ENCODE measurements around the gene SCN10A.

SCN10A gene

GRCh38 chr3:38763569-38763968 lies 52.4 kb downstream of the SCN10A start:
- no peak for DNase-seq

- no peak for DNase-seq
These were observed 57.5 kb downstream of the SCN10A start for GRCh38 chr3:38758557-38758956.

DNA sequence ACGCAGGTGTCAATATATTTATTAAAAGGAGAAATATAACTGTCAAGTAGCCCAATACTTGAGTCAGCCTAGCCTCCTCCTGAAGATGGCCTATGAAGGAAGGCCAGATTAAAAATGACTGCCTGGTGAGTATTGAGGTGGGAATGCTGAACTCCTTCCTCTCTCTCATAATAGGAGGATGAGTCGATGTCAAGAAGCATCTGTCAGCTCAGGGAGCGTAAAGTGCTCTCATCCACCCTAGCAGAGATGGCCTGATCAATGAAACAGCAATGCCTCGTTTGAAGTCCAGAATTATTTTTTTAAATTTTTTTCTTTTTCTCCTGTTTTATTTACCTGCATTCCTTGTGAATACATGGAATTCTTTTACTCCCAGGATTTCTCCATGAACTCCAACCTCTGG lies 58.3 kb downstream of the SCN10A start:
- no peak for DNase-seq

- no peak for DNase-seq
These were observed 59.1 kb downstream of the SCN10A start for GRCh38 chr3:38756892-38757291.

GRCh38 chr3:38755130-38755529 lies 60.9 kb downstream of the SCN10A start:
- DNase-seq = no peak

- no peak for DNase-seq
These were observed 69.4 kb downstream of the SCN10A start for GRCh38 chr3:38746641-38747040.

DNA sequence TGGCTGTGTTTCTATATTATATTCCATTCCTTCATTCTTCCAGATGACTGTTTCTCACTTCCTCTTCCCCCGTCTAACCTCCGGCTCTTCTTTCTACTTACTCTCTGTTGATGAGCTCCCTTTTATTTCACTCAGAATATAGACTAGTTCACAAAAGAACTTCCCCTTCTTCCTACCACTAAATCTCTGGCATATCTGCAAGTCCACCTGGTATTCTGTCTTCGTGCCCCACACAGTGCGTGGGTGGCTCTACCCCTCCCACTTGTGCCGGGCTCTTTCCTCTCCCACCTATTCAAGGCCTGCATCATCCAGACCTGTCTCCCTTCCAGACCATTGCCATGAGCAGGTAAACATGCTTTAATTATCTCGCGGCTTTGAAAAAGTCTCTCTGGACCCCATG lies 73.0 kb downstream of the SCN10A start:
- DNase-seq = no peak

DNA sequence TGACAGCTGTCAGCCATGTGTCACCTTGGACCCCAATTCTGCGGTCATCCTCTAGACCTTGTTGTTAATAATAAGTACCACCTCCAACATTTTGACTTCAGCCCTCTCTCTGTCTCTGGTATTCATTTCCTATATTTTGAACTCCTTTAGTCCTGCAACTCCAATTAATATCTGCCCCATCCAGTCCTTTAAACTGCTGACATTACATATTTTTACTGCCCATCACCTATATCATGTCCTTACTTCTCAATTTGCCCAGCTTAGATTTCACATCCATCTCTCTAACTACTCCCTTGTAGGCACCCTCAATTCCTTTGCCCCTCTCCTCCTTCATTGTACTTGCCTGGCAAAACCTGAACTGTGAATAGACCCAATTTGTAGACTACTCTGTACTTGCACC lies 73.5 kb downstream of the SCN10A start:
- DNase-seq = no peak

GRCh38 chr3:38740537-38740936 lies 75.5 kb downstream of the SCN10A start:
- no peak for DNase-seq

GRCh38 chr3:38739931-38740330 lies 76.1 kb downstream of the SCN10A start:
- no peak for DNase-seq

DNA sequence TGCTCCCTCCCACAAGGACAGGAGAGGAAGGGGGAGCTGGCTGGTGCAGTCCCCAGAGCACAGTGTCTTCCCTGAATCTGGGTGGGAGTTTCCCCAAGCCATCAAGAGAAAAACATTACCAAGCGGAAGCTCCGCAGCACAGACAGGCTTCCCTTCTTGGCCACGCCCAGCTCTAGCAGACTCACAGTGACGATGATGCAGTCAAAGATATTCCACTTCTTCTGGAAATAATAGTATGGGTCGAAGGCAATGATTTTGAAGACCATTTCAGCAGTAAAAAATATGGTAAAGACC lies 76.7 kb downstream of the SCN10A start:
- no peak for DNase-seq

- no peak for DNase-seq
These were observed 77.2 kb downstream of the SCN10A start for GRCh38 chr3:38738630-38739395.

GRCh38 chr3:38731522-38731921 lies 84.5 kb downstream of the SCN10A start:
- no peak for DNase-seq

- no peak for DNase-seq
These were observed 85.7 kb downstream of the SCN10A start for GRCh38 chr3:38730281-38730680.

- no peak for DNase-seq
These were observed 88.0 kb downstream of the SCN10A start for GRCh38 chr3:38728008-38728407.

- no peak for DNase-seq
These were observed 89.3 kb downstream of the SCN10A start for GRCh38 chr3:38726751-38727150.

DNA sequence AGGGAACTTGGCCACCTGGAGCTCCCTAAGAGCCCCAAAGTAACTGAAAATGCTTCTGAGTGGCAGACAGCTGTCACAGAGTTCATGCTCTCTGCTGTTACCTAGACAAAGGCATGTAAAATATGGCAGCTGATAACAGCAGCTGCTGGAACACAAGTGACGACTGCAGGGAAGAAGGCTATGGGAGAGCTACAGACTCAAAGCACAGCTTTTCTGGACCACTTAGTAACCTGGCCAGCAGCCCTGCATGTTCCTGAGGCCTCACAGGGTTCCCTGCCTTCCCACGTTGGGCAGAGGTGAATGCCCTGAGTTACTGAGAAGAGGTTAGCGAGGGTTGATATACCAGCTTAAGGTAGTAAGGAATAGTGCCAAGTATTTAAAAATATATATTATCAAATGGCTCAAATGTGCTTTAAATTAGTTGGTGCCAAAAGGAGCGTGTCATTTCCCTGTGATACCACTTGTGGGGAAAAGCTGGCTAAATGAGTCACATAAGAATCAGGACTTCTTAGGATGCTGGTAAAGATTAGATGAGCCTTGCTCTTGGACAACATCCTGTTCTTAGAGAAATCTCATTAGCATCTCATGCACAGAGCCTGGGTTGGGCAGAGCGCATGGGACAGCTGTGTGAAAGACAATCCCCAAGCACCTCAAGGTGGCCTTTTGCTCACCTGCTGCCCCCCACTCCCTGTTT lies 90.1 kb downstream of the SCN10A start:
- no peak for DNase-seq

DNA sequence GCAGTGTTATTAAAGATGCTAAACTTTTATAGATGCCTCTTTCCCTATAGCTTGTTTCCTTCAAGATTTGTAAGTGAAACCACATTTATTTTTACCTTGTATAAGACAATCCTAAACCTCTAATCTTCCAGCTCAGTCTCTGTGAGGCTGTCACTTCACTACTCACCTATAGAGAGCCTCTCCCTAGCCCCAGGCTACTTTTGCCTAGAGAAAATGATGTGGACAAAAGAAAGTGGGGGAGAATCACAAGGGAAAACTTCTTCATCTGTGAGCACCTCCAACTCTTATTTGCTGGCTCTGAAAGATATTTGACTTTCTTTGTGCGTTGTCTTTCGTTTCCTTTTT lies 91.7 kb downstream of the SCN10A start:
- DNase-seq = no peak

GRCh38 chr3:38723569-38724391 lies 92.2 kb downstream of the SCN10A start:
- no peak for DNase-seq

GRCh38 chr3:38722781-38723568 lies 93.0 kb downstream of the SCN10A start:
- DNase-seq = no peak

DNA sequence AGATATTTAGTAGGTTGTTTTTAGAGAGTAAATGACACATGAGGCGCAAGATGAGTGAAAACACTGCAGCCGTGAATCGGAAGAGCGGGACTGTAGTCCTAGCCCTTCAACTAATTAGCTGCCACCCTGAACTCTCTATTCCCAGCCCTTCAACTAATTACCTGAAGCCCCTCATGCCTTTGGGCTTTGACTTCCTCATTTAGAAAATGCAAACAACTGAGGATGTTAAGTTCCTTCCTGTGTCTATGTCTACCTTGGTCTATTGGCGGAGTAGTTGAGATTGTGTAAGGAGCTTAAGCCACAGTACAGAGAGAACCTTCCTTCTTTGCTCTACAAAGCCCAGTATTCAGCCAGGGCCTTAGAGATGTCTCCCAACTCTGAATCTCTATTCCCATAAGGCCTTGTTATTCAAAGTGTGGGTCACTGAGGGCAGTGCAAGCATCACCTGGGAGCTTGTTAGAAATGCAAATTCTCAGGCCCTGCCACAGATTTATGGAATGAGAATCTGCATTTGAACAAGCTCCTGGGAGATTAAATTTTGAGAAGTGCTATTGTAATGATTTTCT lies 94.7 kb downstream of the SCN10A start:
- no peak for DNase-seq

DNA sequence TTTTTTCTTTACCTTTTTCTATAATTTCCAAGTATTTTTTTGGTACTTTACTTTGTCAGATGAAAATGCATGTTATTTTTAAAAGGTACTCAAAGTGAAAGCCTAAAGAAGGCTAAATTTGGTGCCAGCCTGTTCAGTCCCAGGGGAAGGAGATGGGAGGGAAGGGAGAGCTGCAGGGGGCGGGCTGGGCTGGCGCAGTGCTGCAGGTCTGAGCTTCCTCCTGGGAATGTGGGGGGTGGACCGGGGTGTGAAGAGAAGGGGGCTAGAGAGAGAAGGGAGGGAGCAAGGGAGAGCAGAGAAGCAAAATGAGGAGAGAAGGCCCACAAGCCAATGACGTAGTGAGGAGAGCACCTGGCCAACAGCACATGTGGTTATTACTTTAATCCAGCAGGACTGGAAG lies 95.6 kb downstream of the SCN10A start:
- DNase-seq = no peak
